ENCODE data around the gene MKX. TPM values are rescaled to one million over a fixed set of nuclear protein-coding genes. Genes with fewer than 3 reads are reported as not detected.
A peak's percentile ranks its signal among the peaks of the same experiment; 100 is the strongest.

Gene MKX
- total RNA-seq, 1 donor from 2014 or later, result 22.1 TPM

DNA sequence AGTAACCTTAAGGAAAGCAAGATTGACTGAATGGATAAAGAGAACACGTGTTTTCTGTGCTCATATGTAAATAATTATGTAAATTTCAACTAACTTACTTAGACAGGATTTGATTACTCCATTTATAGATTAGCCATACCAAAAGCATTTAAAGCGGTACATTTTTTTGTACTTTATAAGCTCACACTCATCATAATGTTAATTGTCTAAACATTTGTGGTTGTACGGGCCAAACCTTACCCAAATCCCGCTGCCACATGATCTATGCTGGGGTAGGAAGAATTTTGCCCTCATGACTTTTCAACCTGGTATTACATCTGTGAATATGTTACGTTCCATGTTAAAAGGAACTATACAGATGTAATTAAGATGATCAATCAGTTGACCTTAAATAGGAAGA is 29.1 kb downstream of the MKX start:
- no peak for DNase-seq (ENCODE audit: low spot score)
- Mint-ChIP-seq H3K4me1 (ENCODE audit: low read depth) (peaks cover 37% of the 10 kb centered on the region), H3K4me3 (ENCODE audit: unreplicated experiment) (no peak overlapping the region), H3K36me3 (ENCODE audit: low read depth) (peaks cover 17% of the 10 kb centered on the region), H3K9me3 (ENCODE audit: low read depth) (peaks cover 5% of the 10 kb centered on the region), H3K27me3 (ENCODE audit: low read depth) (no peaks in the 10 kb centered on the region), H3K27ac (ENCODE audit: unreplicated experiment) (no peak overlapping the region)
- TF ChIP-seq, protein P1, sequence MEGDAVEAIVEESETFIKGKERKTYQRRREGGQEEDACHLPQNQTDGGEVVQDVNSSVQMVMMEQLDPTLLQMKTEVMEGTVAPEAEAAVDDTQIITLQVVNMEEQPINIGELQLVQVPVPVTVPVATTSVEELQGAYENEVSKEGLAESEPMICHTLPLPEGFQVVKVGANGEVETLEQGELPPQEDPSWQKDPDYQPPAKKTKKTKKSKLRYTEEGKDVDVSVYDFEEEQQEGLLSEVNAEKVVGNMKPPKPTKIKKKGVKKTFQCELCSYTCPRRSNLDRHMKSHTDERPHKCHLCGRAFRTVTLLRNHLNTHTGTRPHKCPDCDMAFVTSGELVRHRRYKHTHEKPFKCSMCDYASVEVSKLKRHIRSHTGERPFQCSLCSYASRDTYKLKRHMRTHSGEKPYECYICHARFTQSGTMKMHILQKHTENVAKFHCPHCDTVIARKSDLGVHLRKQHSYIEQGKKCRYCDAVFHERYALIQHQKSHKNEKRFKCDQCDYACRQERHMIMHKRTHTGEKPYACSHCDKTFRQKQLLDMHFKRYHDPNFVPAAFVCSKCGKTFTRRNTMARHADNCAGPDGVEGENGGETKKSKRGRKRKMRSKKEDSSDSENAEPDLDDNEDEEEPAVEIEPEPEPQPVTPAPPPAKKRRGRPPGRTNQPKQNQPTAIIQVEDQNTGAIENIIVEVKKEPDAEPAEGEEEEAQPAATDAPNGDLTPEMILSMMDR (IDR thresholded peaks at IDR 0.05), result no peak

DNA sequence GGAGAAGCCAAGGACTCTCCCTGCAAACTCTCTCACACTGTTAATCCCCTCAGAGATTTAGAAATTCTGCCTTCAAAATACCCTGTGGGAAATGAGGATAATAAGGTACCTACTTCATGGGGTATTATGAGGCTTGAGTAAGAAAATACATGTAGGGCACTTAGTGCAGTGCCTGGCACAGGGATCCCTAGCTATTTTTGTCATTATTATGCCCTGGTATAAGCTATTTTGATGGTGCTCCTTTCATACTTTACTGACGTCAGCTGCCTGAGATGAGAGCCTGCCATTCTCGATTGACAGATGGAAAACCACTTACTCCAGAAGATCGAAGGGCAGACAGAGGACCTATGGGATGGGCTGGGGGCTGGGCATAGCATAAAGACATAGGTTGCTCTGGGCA is 30.1 kb downstream of the MKX start:
- H3K9me3 Mint-ChIP-seq (ENCODE audit: low read depth), result peaks cover 1% of the 10 kb centered on the region
- no peak for DNase-seq (ENCODE audit: low spot score)
- TF ChIP-seq, protein P1 (IDR thresholded peaks at IDR 0.05), result no peak
- peak overlapping the region; percentile 86 for H3K27ac Mint-ChIP-seq (ENCODE audit: unreplicated experiment)
- H3K4me1 Mint-ChIP-seq (ENCODE audit: low read depth), result peaks cover 37% of the 10 kb centered on the region
- H3K36me3 Mint-ChIP-seq (ENCODE audit: low read depth), result peaks cover 14% of the 10 kb centered on the region
- H3K27me3 Mint-ChIP-seq (ENCODE audit: low read depth), result no peaks in the 10 kb centered on the region
- no peak overlapping the region for H3K4me3 Mint-ChIP-seq (ENCODE audit: unreplicated experiment)

DNA sequence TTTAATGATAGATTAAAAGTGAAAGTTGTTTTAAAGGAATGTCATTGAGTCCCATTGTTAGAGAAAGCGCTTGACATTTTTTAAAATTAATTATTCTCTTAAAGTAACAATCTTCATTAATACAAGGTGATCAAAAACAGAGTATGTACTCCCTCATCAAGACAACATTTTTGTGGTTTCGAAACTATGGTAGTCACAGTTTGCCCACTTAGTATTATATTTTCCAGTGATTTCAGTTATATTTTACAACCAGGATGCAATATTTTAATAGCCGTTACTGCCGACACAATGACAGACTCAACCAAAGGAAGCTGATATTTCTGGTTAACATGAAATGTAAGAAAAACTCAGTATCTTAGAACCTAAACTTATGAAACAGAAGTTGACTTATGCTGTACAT is 31.3 kb downstream of the MKX start:
- H3K4me1 Mint-ChIP-seq (ENCODE audit: low read depth), result peaks cover 37% of the 10 kb centered on the region
- peak overlapping the region; percentile 26 for H3K4me3 Mint-ChIP-seq (ENCODE audit: unreplicated experiment)
- no peaks in the 10 kb centered on the region for H3K27me3 Mint-ChIP-seq (ENCODE audit: low read depth)
- H3K9me3 Mint-ChIP-seq (ENCODE audit: low read depth), result no peaks in the 10 kb centered on the region
- TF ChIP-seq, protein P1 (IDR thresholded peaks at IDR 0.05), result no peak
- H3K27ac Mint-ChIP-seq (ENCODE audit: unreplicated experiment), result peak overlapping the region; percentile 86
- no peak for DNase-seq (ENCODE audit: low spot score)
- H3K36me3 Mint-ChIP-seq (ENCODE audit: low read depth), result peaks cover 8% of the 10 kb centered on the region

DNA sequence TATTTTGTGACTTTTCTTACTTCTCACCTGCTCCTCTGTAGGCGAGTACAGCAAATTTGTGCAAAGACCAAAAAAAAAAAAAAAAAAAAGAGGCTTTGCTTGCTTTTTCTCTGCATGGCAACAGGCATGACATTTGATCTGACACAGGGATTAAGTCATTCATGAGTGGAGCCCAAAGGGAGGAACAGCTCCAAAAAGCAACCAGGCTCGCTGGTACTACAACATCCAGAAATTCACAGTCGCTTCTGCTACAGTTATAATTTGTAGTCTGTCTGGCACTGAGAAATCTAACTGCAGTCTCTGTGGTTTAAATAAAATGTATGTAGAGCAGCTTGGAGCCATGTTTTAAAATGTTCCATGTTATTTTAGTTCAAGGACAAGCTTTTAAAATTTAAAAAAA is 31.7 kb downstream of the MKX start:
- Mint-ChIP-seq H3K36me3 (ENCODE audit: low read depth) (peaks cover 6% of the 10 kb centered on the region), H3K4me3 (ENCODE audit: unreplicated experiment) (peak overlapping the region; percentile 0), H3K27ac (ENCODE audit: unreplicated experiment) (peak overlapping the region; percentile 86), H3K9me3 (ENCODE audit: low read depth) (no peaks in the 10 kb centered on the region), H3K27me3 (ENCODE audit: low read depth) (no peaks in the 10 kb centered on the region), H3K4me1 (ENCODE audit: low read depth) (peaks cover 37% of the 10 kb centered on the region)
- no peak for DNase-seq (ENCODE audit: low spot score)
- TF ChIP-seq, protein P1 (IDR thresholded peaks at IDR 0.05), result no peak

DNA sequence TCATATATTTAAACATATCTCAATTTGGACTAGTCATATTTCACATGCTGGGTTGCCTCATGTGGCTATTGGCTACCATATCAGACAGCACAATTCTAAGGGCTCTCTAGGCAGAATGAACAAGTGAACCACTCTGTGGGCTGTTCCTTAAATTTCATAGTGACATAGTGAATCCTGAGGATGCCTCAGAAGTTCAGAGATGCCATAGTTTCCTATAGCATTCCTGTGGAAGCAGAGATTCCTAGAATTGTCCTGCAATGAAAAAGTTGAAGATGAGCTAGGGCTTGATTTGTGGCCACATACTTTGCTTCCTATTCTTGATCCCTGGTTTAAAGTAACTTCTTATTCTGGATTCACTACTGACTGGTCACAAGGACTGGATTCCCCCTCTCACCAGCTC is 35.6 kb downstream of the MKX start:
- peaks cover 20% of the 10 kb centered on the region for H3K4me1 Mint-ChIP-seq (ENCODE audit: low read depth)
- DNase-seq (ENCODE audit: low spot score), result no peak
- no peaks in the 10 kb centered on the region for H3K27me3 Mint-ChIP-seq (ENCODE audit: low read depth)
- TF ChIP-seq, protein P1 (IDR thresholded peaks at IDR 0.05), result no peak
- H3K4me3 Mint-ChIP-seq (ENCODE audit: unreplicated experiment), result no peak overlapping the region
- H3K27ac Mint-ChIP-seq (ENCODE audit: unreplicated experiment), result no peak overlapping the region
- H3K36me3 Mint-ChIP-seq (ENCODE audit: low read depth), result peaks cover 4% of the 10 kb centered on the region
- no peaks in the 10 kb centered on the region for H3K9me3 Mint-ChIP-seq (ENCODE audit: low read depth)
